RCC 7860 (cell line): ENCODE measurements around the gene NGB.
"Not testable (repeated sequence)": the region's sequence is repeated elsewhere in the genome, so short reads cannot be mapped to it uniquely, and the experiment has no call there.

Source experiments
- DNase-seq: peaks from one replicate; pipeline ENCODE4 v3.0.0-alpha.2; 2015; ENCODE audit warnings: low spot score
- FAIRE-seq: peaks from 2 replicates; lab custom pipeline; 2012; peaks lifted over from hg19 to GRCh38; lab: Jason Lieb, UNC

Gene NGB

DNA sequence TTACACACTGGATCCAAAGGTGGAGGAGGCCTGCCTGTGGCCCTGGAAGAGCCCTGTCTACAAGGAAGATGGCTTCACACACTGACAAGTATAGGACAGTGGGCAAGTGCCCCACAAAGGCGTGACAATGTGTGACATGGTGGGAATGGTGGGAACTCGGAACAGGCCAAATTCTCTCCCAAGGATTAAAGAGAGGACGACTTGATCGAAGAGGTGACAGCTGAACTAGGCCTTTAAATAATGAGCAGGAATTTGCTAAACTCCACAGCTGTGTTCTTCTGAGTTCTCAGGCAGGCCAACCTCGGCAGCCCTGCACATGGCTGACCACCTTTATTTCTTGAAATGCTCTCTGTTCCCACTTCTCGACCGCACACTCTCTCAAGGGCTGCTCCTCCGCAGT lies 25.9 kb upstream of the NGB start:
- FAIRE-seq (no peak), DNase-seq (no peak)

DNA sequence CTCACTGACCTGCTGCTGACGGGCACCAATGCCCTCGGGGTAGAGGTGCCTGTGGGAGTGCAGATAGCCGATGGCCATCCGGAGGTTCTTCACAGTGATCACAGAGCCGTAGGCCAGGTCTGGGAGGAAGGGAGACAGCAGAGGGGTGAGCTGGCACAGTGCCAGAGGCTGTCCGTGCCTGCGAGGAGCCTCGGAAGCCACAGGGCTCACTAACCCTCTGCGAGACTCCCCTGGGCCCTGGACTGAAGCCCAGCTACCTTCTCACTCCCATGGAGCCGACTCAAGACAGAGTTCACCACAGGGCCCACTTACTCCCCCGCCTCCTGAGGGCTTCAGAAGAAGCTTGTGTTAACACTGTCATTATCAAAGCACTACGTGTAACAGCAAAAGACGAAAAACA lies 25.1 kb upstream of the NGB start:
- DNase-seq (no peak), FAIRE-seq (no peak)

DNA sequence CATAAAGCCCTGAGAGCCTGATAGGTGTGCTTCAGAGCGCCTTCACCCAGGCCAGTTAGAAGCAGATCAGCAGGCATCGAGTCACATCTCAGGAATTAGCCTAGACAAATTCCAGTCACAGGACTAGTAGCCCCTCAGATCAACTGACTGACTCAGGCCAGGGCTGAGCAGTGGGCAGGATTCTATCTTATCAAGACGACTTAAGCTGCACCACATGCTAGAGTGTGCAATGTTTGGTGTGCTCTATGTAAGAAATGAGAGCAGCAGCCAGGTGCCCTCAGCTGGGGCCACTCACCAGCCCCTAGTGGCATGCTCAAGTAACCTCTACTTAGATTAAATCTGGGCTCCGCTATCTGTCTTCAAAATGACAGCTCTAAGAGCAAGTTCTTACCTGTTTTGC lies 19.7 kb upstream of the NGB start:
- DNase-seq = no peak
- FAIRE-seq = no peak

DNA sequence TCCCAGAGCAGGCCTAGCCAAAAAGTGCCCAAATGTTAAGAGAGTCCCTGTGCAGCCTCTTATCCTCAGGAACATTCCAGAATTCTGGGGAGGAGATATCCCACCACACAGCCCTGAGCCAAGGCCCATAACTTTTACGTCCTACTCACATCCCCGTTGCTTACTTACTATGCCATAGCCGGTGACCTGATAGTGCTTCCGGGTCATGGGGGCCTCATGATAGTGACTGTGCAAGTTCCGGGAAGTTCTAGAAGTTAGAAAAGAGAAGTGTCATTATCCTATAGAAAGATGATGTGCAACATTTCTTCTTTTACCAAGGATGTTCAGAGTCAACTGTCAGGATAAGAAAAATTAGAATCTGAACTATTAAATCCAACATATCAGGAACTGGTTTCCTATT lies 15.6 kb upstream of the NGB start:
- no peak for DNase-seq
- no peak for FAIRE-seq

DNA sequence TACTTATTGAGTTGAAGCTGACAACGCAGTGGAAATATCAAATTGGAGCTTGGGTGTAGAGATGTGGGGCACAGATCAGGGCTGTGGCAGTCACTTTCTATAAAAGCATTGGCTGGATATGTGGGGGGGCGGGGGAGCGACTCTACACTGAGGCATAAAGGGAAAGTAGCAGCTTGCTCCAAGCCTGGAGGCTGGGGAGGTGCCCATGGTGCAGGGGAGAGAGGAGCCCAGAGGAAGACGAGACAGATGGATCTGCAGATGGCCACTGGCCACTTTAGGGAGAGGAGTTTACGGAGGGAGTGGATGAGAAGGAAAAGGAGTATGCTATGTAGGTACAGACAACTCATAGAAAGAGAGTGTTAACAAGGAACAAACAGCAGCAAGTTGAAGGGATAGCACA lies 13.5 kb upstream of the NGB start:
- no peak for FAIRE-seq

DNA sequence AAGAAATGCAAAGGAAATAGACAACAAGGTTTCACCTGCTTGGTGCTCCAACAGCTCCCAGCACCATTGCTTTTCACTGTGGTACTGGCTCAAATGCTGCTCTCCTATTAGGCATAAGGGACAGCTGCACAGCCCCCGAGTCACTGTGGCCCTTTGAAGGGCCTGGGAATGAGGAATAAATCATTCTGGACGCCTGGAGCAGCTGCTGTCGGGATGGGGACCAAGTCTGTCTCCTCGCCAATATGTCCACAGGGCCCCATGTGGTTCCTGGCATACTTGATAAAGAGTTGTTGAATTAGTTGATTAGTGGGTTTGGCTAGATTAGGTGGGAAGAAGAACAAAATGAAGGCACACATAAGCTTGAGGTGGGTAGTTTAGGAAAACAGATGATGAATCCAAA lies 13.1 kb upstream of the NGB start:
- FAIRE-seq = no peak
- DNase-seq = no peak

More for the DNA sequence above, 13.5 kb upstream of the NGB start:
- no peak for DNase-seq

DNA sequence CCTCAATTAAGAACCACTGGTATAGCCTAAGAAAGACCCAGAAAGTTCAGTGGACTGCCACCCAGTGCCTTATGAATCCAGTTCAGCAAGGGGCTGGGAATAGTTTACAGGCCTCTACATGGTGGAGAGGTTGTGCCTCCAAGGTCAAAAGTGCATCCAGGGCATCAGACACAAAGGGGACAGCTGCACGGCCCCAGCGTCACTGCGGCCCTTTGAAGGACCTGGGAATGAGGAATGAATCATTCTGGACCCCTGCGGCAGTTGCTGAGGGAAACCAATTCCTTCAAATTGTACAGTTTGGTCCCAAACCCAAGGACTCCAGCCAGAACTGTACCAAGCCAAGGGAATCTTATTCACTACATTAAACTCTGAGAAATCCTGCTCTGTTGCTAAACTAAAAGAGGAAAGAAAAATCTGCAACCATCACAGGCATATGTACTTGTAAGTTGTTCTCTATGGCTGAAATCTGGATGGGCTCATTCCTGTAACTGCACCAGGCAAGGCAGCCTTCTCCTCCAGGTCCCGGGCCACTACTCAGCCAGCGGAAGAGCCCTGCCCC lies 10.9 kb upstream of the NGB start:
- no peak for DNase-seq
- no peak for FAIRE-seq

DNA sequence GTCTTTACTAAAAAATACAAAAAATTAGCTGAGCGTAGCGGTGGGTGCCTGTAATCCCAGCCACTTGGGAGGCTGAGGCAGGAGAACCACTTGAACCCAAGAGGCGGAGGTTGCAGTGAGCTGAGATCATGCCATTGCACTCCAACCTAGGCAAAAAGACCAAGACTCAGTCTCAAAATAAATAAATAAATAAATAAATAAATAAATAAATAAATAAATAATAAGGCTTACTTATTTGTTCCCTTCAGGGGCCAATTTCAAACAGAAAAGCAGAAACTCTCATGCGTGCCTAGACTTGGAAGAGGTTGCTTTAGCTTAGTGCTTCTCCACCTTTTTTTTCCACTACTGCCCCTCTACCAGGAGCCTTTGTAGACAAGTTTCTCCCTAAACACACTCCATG lies 9.9 kb upstream of the NGB start:
- not testable (repeated sequence) for DNase-seq, FAIRE-seq

DNA sequence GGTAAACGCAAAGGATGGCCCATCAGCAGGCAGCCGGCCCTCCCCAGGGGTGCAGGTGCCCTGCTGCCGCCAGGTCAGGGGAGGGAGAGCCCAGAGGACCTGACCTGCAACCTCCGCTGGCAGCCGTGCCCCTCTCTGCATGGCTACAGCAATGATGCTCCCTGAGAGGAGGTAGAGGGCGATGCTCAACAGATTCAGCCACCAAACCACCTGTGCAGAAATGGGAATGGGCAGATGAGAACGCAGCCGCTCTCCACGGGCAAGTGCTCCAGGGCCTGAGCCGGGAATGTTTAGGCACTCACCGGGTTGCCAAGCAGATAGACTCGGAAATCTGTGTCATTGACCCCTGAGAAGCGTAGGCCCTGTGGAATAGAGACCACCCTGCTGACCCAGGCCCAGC lies 8.7 kb upstream of the NGB start:
- DNase-seq = no peak
- FAIRE-seq = no peak

DNA sequence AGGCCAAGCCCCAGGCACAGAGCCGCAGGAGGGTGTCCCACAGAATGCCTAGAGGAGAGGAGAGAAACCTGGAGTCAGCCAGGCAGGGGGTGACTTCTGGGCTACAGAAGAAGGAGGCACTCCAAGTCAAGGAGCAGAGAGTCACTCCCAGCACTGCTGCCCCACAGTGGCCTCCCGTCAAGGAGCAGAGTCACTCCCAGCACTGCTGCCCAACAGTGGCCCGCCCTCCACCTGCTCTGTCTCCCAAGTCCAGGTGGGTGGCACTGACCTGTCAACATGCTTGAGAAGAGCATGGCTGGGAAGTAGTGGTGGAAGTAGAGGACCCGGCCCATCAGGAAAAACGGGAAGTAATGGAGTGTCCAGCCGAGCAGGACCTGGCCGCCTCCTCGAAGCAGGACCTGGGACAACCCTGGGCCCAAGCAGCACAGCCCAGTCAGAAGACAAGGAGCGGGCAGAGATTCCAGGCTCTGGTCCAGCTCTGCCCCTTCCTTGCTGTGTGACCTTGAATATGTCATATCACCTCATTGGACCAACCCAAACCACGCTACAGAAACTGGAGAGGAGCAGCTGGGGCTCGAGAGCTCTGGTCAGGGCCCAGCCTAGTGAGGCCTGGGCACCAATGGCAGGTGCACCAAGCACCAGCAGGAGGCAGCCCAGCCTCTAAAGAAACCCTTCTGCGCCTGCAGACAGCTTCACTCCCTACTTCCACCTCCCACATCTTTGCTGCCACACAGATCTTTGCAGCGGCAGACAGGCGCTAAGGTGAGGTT lies 7.6 kb upstream of the NGB start:
- no peak for DNase-seq
- FAIRE-seq = no peak

DNA sequence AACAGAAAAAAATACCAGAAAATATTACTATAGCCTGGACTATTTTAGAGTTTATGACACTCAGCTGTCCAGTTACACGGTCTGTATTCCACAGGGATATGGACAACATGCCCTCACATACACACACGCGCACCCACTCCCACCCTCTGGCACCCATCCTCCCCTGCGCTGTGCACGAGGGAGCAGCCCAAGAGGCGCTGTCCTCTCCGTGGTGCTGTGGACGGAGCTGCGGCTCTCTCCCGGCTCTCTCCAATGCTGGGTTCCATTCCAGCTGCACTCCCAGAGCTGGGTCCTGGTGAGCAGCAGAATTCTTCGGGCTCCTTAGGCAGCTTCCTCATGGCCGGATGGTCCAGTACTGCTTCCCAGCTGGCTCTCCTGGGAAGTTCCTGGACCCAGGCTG lies 6.0 kb upstream of the NGB start:
- no peak for DNase-seq
- FAIRE-seq = no peak

DNA sequence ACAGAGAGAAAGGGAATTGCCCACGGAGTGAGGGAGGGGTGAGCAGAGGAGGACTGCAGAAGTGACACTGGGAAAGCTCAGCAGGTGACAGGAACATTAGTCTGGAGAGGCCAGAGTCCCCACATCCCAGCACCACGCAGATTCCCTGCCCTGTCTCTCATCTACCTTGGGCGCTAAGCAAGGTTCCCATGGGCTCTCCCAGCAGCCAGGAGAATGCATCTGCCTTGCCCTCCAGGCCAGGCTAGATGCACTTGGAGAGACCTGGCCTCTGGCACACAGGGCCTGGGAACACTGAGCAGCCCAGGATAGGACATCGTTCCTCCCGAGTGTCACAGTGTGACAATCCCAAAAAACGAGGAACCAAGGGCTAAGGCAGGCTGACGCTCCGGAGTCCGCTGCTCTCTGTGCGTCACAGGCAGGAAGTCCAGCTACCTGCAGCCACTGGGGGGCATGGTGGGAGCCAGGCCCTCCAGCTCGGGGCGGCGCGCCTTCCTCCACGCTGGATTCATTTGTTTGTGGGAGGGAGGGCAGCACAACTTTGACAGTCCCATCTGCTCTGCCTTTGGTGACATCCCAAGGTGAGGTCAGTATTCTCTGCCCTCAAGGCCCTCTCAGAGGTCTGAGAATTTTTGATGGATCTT lies 5.4 kb upstream of the NGB start:
- DNase-seq = no peak
- FAIRE-seq = no peak

DNA sequence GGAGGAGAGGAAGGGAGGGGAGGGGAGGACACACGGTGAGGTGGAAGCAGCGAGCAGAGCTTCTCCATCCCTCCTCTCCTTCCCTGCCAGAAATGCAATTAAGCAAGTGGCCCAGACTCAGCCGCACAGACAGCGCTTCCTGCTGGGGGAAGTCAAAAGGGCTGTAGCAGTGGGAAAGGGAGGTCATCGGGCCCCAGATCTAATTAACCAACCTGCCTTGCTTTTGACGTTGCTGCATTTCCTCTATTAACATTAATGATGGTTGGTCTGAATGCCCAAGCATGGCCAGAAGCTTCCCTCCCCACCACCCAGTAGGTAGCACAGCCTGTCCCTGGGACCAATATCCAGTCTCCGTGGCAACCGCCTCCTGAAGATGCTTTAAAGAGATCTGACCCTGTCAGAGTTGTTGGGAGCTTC lies 4.6 kb upstream of the NGB start:
- FAIRE-seq = no peak

DNA sequence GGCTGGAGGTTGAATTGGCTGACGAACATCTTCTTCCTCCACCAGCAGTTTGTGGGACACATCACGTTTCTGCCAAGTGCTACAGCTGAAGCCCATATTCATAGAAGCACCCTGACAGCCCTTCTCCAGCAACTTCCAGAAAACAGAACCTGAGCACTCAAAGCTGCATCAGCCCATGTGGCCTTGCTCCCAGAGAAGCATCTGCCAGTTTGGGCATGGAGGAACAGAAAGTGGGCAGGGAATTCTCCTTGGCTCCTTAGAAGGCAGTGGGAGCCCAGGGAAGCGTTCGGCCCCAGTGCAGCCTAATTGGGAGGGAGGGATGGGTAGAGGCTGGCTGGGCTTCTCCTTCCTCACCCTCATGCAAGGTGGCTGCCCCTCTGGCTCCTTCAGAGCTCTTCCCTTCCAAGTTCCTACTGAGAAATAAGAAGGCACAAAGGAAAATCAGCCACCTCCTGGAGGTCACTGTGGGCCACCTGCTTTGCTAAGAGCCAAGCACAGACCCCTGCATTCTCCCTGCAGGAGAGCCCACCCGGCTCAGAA lies 4.1 kb upstream of the NGB start:
- DNase-seq = no peak
- FAIRE-seq = no peak

More for the DNA sequence above, 4.6 kb upstream of the NGB start:
- DNase-seq = no peak

DNA sequence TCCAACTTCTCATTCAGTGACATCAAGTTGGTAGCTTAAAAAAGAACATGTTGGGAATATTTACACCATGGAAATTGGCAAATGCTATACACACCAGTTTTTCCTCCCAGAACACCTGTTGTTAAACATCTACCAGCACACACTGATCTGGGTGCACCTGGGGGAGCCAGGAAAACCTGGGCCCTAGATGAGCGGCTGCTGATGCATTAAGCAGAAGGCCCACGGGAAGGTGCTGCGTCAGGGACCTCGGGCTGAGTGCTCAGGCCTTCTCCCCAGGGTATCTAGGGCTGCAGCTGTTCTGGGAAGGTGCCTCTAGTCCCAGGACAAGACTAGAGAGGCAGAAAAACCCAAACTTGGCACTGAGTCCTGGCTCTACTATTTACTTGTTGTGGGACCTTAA lies 2.8 kb upstream of the NGB start:
- DNase-seq (no peak), FAIRE-seq (no peak)

DNA sequence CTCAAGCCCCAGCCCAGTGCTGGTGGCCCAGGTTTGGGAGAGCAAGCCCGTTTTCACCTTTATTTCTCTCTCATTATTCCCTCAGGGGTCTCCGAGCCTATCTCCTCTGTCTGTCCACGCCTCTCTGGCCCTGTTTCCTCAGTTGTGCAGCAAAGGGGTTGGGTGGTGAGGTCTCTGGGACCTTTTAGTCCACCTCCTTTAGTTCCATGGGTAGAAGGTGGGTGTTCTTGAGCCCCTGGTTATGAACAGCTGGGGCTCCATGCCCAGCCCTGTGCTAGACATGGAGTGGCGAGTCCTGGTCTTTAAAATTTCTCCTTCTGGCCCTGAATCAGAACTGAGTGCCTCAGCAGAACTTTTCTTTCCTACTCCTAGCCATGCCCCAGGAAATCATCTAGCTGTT lies 1.3 kb upstream of the NGB start:
- FAIRE-seq = no peak

DNA sequence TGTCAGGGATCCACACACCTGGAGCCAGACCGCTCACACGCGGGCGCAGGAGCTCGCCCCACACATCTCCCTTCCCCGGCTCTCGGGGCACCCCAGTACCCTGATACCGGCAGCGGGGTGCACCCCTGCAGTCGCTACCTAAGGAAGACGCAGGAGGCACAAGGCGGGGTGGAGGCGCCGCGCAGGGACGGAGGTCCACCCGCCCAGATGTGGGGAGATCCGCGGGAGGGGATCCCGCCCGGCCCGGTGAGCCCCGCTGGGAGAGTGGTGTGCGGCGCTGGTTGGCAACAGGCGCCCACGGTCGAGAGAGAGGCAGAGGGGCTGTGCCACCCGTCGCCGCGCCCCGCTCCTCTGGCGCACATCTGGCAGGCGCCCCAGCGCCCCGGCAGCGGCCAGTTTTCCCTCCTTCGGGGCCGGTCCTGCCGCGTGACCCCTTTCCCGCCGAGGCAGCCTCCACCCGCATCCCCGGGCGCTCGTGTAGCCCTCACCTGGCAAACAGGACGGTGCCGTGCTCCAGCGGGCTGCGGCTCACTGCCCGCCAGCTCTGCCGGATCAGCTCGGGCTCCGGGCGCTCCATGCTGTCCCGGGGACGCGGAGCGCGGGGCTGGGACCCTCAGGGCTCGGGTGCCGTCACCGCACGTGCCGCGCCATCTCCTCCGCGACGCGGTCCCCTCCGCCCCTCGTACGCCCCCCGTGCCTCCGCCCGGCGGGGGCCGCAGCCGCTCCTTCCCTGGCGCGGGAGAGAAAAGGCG lies 469 bp downstream of the NGB start:
- FAIRE-seq = no peak
- DNase-seq = no peak

More for the DNA sequence above, 1.3 kb upstream of the NGB start:
- DNase-seq = no peak

DNA sequence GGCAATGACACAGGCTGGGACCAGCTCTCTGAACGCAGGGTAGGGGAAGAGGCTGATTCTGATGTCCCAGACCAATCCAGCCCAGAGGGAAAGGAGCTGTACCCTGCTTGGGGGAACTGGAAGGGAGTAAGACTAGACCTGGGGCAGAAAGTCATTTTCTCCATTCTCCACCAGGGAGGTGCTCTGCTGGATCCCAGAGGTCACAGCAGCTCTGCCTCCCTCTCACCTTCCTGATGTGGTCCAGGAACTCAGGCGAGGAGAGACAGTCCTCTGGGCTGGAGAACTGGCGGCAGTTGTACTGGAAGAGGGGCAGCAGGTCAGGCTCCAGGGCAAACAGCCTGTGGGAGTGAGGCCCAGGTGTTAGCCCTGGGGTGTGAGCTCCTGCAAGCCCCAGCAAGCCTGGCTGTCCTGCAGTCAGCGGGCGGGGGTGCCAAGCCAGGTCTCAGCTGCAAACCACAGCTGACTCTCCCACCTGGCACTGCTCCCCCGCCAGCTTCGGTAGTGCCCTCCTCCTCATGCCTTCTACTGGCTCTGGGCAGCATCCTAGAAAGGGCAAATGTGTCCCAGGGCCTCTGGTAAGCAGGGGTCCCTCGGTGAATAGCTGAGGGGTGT lies 1.9 kb downstream of the NGB start:
- FAIRE-seq (no peak), DNase-seq (no peak)

DNA sequence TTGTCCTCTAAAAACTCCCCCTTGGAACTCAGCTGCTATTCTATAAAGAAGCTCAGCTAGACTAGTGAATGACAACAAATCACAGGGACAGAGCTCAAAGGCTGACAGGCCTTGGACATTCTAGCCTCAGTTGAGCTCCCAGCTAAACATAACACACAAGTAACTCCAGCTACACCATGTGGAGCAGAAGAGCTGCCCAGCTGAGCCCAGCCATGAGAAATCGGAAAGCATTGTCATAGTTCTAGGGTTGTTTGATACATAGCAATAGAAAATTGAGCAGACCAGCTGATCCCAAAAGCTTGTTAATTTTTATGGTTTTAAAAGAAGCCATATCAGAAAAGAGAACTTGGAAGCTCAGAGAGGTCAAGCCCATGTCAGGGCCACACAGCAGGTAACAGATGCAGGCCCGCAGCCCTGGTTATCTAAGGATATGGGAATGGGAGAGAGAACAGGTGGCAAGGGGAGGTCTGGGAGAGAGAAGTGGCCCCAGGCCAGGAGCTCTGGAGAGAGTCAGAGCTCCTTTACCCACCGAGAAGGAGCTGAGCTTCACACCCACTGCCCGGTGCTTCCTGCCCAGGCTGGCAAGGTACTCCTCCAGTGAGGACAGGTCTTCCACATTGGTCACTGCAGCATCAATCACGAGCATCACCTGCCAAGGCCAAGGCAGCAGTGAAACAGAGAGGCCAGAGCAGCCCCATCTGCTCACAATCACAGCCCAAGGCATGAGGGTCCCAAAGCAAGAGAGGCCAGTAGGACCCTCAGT lies 2.9 kb downstream of the NGB start:
- DNase-seq (no peak), FAIRE-seq (no peak)

DNA sequence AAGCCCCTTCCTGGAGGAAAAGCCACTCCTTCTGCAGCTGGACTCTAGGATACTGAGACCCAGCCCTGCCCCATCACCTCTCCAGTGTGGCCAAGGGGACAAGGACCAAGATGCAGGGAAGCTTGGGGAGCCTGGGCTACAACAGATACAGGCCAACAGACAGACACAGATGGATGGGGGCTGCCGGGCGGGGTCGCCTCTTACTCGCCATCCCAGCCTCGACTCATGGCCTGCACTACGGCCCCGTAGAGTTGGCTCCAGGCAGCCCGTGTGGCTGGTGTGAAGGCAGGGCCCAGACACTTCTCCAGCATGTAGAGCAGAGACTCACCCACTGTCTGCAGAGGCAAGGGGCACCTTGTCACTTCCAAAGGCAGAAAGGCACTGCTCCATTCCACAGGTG lies 4.7 kb downstream of the NGB start:
- no peak for DNase-seq

More for the DNA sequence above, 4.7 kb downstream of the NGB start:
- no peak for FAIRE-seq
